ENCODE data around the gene ONECUT3. TPM values are rescaled to one million over a fixed set of nuclear protein-coding genes. Genes with fewer than 3 reads are reported as not detected.

The ONECUT3 gene
- total and polyA plus RNA-seq, 4 donors = not detected

GRCh38 chr19:1756264-1756663 lies 3.0 kb downstream of the ONECUT3 start:
- Histone ChIP-seq H3K9me3 (ENCODE audit: control insufficient read depth in 4 of 4, low read length in 3 of 4) (no peaks in the 10 kb centered on the region), H3K4me3 (ENCODE audit: low read depth in 1 of 3, low read length in 3 of 3) (no peak overlapping the region), H3K9ac (ENCODE audit: low read depth in 1 of 2, low read length in 2 of 2) (no peak overlapping the region), H3K4me1 (ENCODE audit: control insufficient read depth in 4 of 4, insufficient read depth in 4 of 4, low read length in 3 of 4) (peaks cover 13 to 26% (median 16%) of the 10 kb centered on the region in 4 donors), H3K27ac (ENCODE audit: low read depth in 1 of 2, low read length in 2 of 2) (no peak overlapping the region), H3K36me3 (ENCODE audit: control insufficient read depth in 4 of 4, insufficient read depth in 3 of 4, low read depth in 1 of 4, low read length in 3 of 4) (no peaks in the 10 kb centered on the region), H3K27me3 (ENCODE audit: control insufficient read depth in 4 of 4, insufficient read depth in 4 of 4, low read length in 3 of 4) (peaks cover 11 to 50% (median 18%) of the 10 kb centered on the region in 4 donors)
- 15% methylated on average over 20 of the region's 20 CpGs for WGBS
- no peak for DNase-seq (ENCODE audit: low spot score)
- TF ChIP-seq CTCF (IDR thresholded peaks at IDR 0.05; ENCODE audit: low read depth, low read length, missing input control) = no peak
- TF ChIP-seq SP1 (IDR thresholded peaks at IDR 0.05) = no peak
- TF ChIP-seq RAD21 (IDR thresholded peaks at IDR 0.05) = no peak
- no peak for TF ChIP-seq REST (IDR thresholded peaks at IDR 0.05)

GRCh38 chr19:1756705-1757465 lies 3.6 kb downstream of the ONECUT3 start:
- Histone ChIP-seq H3K4me3 (ENCODE audit: low read depth in 1 of 3, low read length in 3 of 3) (no peak overlapping the region), H3K9ac (ENCODE audit: low read depth in 1 of 2, low read length in 2 of 2) (no peak overlapping the region), H3K27me3 (ENCODE audit: control insufficient read depth in 4 of 4, insufficient read depth in 4 of 4, low read length in 3 of 4) (peaks cover 11 to 45% (median 18%) of the 10 kb centered on the region in 4 donors), H3K27ac (ENCODE audit: low read depth in 1 of 2, low read length in 2 of 2) (no peak overlapping the region), H3K36me3 (ENCODE audit: control insufficient read depth in 4 of 4, insufficient read depth in 3 of 4, low read depth in 1 of 4, low read length in 3 of 4) (no peaks in the 10 kb centered on the region), H3K4me1 (ENCODE audit: control insufficient read depth in 4 of 4, insufficient read depth in 4 of 4, low read length in 3 of 4) (peaks cover 13 to 26% (median 16%) of the 10 kb centered on the region in 4 donors), H3K9me3 (ENCODE audit: control insufficient read depth in 4 of 4, low read length in 3 of 4) (no peaks in the 10 kb centered on the region)
- TF ChIP-seq GABPA (IDR thresholded peaks at IDR 0.05 in 1 of 2, conservative IDR thresholded peaks at IDR 0.05 in 1 of 2) = no peak
- no peak for TF ChIP-seq EGR1 (IDR thresholded peaks at IDR 0.05; ENCODE audit: low read depth in 2 of 2)
- no peak for TF ChIP-seq FOXA1 (IDR thresholded peaks at IDR 0.05)
- no peak for TF ChIP-seq REST (IDR thresholded peaks at IDR 0.05)
- TF ChIP-seq RAD21 (IDR thresholded peaks at IDR 0.05) = no peak
- no peak for DNase-seq (ENCODE audit: low spot score)
- 14% methylated on average over 29 of the region's 29 CpGs for WGBS

Data from liver (tissue), 9 donors.